GM19099 (cell line): ENCODE data around the gene FYN.

ENCODE experiments used
- POLR2A ChIP-seq: IDR thresholded peaks from 3 replicates; pipeline ENCODE4 v1.6.1; 2011; ENCODE audit warnings: low read depth; ENCODE audit not compliant: insufficient read length; ENCODE audit errors: extremely low read depth

FYN gene

GRCh38 chr6:111673532-111673931 lies 199.7 kb downstream of the FYN start:
- no peak for TF ChIP-seq POLR2A

- TF ChIP-seq POLR2A: no peak
These were observed 200.3 kb downstream of the FYN start for GRCh38 chr6:111672761-111673450.

- TF ChIP-seq POLR2A: no peak
These were observed 203.9 kb downstream of the FYN start for GRCh38 chr6:111669326-111669725.

GRCh38 chr6:111668410-111668809 lies 204.8 kb downstream of the FYN start:
- no peak for TF ChIP-seq POLR2A

GRCh38 chr6:111667931-111668330 lies 205.3 kb downstream of the FYN start:
- no peak for TF ChIP-seq POLR2A

- TF ChIP-seq POLR2A: no peak
These were observed 206.4 kb downstream of the FYN start for GRCh38 chr6:111666847-111667246.

GRCh38 chr6:111664565-111665030 lies 208.7 kb downstream of the FYN start:
- TF ChIP-seq POLR2A: no peak

GRCh38 chr6:111663692-111664564 lies 209.3 kb downstream of the FYN start:
- TF ChIP-seq POLR2A: no peak

GRCh38 chr6:111662794-111663593 lies 210.3 kb downstream of the FYN start:
- TF ChIP-seq POLR2A: no peak

GRCh38 chr6:111662072-111662793 lies 211.0 kb downstream of the FYN start:
- TF ChIP-seq POLR2A: no peak

- no peak for TF ChIP-seq POLR2A
These were observed 211.7 kb downstream of the FYN start for GRCh38 chr6:111661541-111662061.

- TF ChIP-seq POLR2A: no peak
These were observed 212.7 kb downstream of the FYN start for GRCh38 chr6:111660531-111660930.

GRCh38 chr6:111658462-111659154 lies 214.6 kb downstream of the FYN start:
- no peak for TF ChIP-seq POLR2A

GRCh38 chr6:111657146-111657545 lies 216.1 kb downstream of the FYN start:
- TF ChIP-seq POLR2A: no peak
